ENCODE data around the gene EPHB2. TPM values are rescaled to one million over a fixed set of nuclear protein-coding genes. Genes with fewer than 3 reads are reported as not detected.

The EPHB2 gene
- total RNA-seq, 1 donor from 2014 or later: 22.6 TPM

GRCh38 chr1:22860414-22860800, 149.8 kb downstream of the EPHB2 start:
- ATAC-seq (no peak), DNase-seq (ENCODE audit: low spot score) (no peak)
- intact Hi-C loops (cut with DNase I): loop anchor here (10.0 kb wide), 1 partner anchor 156 kb away; no protein-coding TSS in a partner anchor

GRCh38 chr1:22860883-22861385, 150.3 kb downstream of the EPHB2 start:
- intact Hi-C loops (cut with DNase I): loop anchor here (10.0 kb wide), 1 partner anchor 156 kb away; no protein-coding TSS in a partner anchor
- DNase-seq (ENCODE audit: low spot score): no peak
- ATAC-seq: no peak

- DNase-seq (ENCODE audit: low spot score) (peak; percentile 69), ATAC-seq (peak; percentile 85)
- intact Hi-C loops (cut with DNase I): loop anchor here (10.0 kb wide), 1 partner anchor 157 kb away; no protein-coding TSS in a partner anchor
These were observed 151.3 kb downstream of the EPHB2 start for GRCh38 chr1:22861764-22862440.

- ATAC-seq (no peak), DNase-seq (ENCODE audit: low spot score) (no peak)
- intact Hi-C loops (cut with DNase I): loop anchor here (10.0 kb wide), 1 partner anchor 158 kb away; no protein-coding TSS in a partner anchor
These were observed 152.1 kb downstream of the EPHB2 start for GRCh38 chr1:22862752-22863151.

GRCh38 chr1:22863766-22864165, 153.1 kb downstream of the EPHB2 start:
- intact Hi-C loops (cut with DNase I): loop anchor here (10.0 kb wide), 1 partner anchor 159 kb away; no protein-coding TSS in a partner anchor
- no peak for ATAC-seq
- DNase-seq (ENCODE audit: low spot score): no peak

GRCh38 chr1:22864886-22865285, 154.2 kb downstream of the EPHB2 start:
- ATAC-seq: no peak
- DNase-seq (ENCODE audit: low spot score): no peak
- intact Hi-C loops (cut with DNase I): loop anchor here (10.0 kb wide), 1 partner anchor 160 kb away; no protein-coding TSS in a partner anchor

- DNase-seq (ENCODE audit: low spot score) (no peak), ATAC-seq (no peak)
- intact Hi-C loops (cut with DNase I): loop anchor here (10.0 kb wide), 1 partner anchor 161 kb away; no protein-coding TSS in a partner anchor
These were observed 155.1 kb downstream of the EPHB2 start for GRCh38 chr1:22865736-22866135.

GRCh38 chr1:22866868-22867267, 156.2 kb downstream of the EPHB2 start:
- ATAC-seq: no peak
- no peak for DNase-seq (ENCODE audit: low spot score)
- intact Hi-C loops (cut with DNase I): loop anchor here (10.0 kb wide), 1 partner anchor 162 kb away; no protein-coding TSS in a partner anchor

GRCh38 chr1:22868331-22868730, 157.7 kb downstream of the EPHB2 start:
- DNase-seq (ENCODE audit: low spot score): no peak
- intact Hi-C loops (cut with DNase I): loop anchor here (10.0 kb wide), 1 partner anchor 164 kb away; no protein-coding TSS in a partner anchor
- no peak for ATAC-seq

GRCh38 chr1:22869325-22869724, 158.7 kb downstream of the EPHB2 start:
- ATAC-seq (no peak), DNase-seq (ENCODE audit: low spot score) (no peak)
- intact Hi-C loops (cut with DNase I): loop anchor here (10.0 kb wide), 1 partner anchor 165 kb away; no protein-coding TSS in a partner anchor

- DNase-seq (ENCODE audit: low spot score) (no peak), ATAC-seq (peak; percentile 56)
- intact Hi-C loops (cut with DNase I): no loop called here
These were observed 159.7 kb downstream of the EPHB2 start for GRCh38 chr1:22870201-22870871.

- ATAC-seq: no peak
- intact Hi-C loops (cut with DNase I): no loop called here
These were observed 162.5 kb downstream of the EPHB2 start for GRCh38 chr1:22872981-22873664.

GRCh38 chr1:22874785-22875184, 164.1 kb downstream of the EPHB2 start:
- ATAC-seq: no peak
- intact Hi-C loops (cut with DNase I): no loop called here

More at GRCh38 chr1:22872981-22873664, 162.5 kb downstream of the EPHB2 start:
- DNase-seq (ENCODE audit: low spot score): no peak

GRCh38 chr1:22875241-22875640, 164.6 kb downstream of the EPHB2 start:
- DNase-seq (ENCODE audit: low spot score) (no peak), ATAC-seq (no peak)
- intact Hi-C loops (cut with DNase I): no loop called here

More at GRCh38 chr1:22874785-22875184, 164.1 kb downstream of the EPHB2 start:
- no peak for DNase-seq (ENCODE audit: low spot score)

- intact Hi-C loops (cut with DNase I): no loop called here
- ATAC-seq (peak; percentile 60), DNase-seq (ENCODE audit: low spot score) (no peak)
These were observed 165.2 kb downstream of the EPHB2 start for GRCh38 chr1:22875841-22876240.

- ATAC-seq: peak; percentile 58
- intact Hi-C loops (cut with DNase I): no loop called here
- DNase-seq (ENCODE audit: low spot score): no peak
These were observed 165.9 kb downstream of the EPHB2 start for GRCh38 chr1:22876359-22877111.

- DNase-seq (ENCODE audit: low spot score): no peak
- no peak for ATAC-seq
- intact Hi-C loops (cut with DNase I): no loop called here
These were observed 166.7 kb downstream of the EPHB2 start for GRCh38 chr1:22877112-22877915.

GRCh38 chr1:22877980-22878379, 167.3 kb downstream of the EPHB2 start:
- intact Hi-C loops (cut with DNase I): no loop called here
- ATAC-seq (no peak), DNase-seq (ENCODE audit: low spot score) (no peak)

Data from sciatic nerve (tissue), 2 donors.